Small intestine (tissue), 7 donors: Measurements from ENCODE around the gene NOS3. TPM values are rescaled to one million over a fixed set of nuclear protein-coding genes. Genes with fewer than 3 reads are reported as not detected.

Experiments
- DNase-seq, 2 donors: peaks; one replicate each; pipeline versions ENCODE4 v3.0.0 to v3.0.0-alpha.2; 2013
- FAIRE-seq: peaks from 2 replicates; lab custom pipeline; 2012; peaks lifted over from hg19 to GRCh38; lab: Jason Lieb, UNC
- H3K27ac ChIP-seq, 3 donors: one replicate each; pipeline ENCODE4 v1.5.1; 2013; ENCODE audit warnings: low read length in 2 of 3, mild to moderate bottlenecking in 2 of 3, control low read depth in 1 of 3, inconsistent platforms in 1 of 3, low read depth in 1 of 3, moderate library complexity in 1 of 3
- H3K27me3 ChIP-seq, 3 donors: one replicate each; pipeline ENCODE4 v1.6.1; 2013; ENCODE audit warnings: low read length in 3 of 3, inconsistent platforms in 1 of 3; ENCODE audit not compliant: control insufficient read depth in 3 of 3, insufficient read depth in 3 of 3
- H3K36me3 ChIP-seq, 3 donors: one replicate each; pipeline ENCODE4 v1.6.1; 2013; ENCODE audit warnings: low read length in 3 of 3, inconsistent platforms in 1 of 3, low read depth in 1 of 3, mild to moderate bottlenecking in 1 of 3, moderate library complexity in 1 of 3; ENCODE audit not compliant: control insufficient read depth in 3 of 3, insufficient read depth in 2 of 3
- H3K4me1 ChIP-seq, 3 donors: one replicate each; pipeline ENCODE4 v1.6.1; 2013; ENCODE audit warnings: low read length in 2 of 3, inconsistent platforms in 1 of 3, low read depth in 1 of 3, mild to moderate bottlenecking in 1 of 3, moderate library complexity in 1 of 3; ENCODE audit not compliant: control insufficient read depth in 3 of 3, insufficient read depth in 2 of 3
- H3K4me3 ChIP-seq, 3 donors: one replicate each; pipeline ENCODE4 v1.5.1; 2013; ENCODE audit warnings: low read length in 3 of 3, control low read depth in 1 of 3, inconsistent platforms in 1 of 3, low read depth in 1 of 3, mild to moderate bottlenecking in 1 of 3, moderate library complexity in 1 of 3
- H3K9me3 ChIP-seq, 2 donors: one replicate each; pipeline ENCODE4 v1.6.1; 2013; ENCODE audit warnings: low read depth in 1 of 2, low read length in 1 of 2; ENCODE audit not compliant: control insufficient read depth in 2 of 2, insufficient read depth in 1 of 2
- WGBS, 3 donors: extraction: QIAGEN DNeasy Blood & Tissue Kit; methylation state at CpG; one replicate each; pipeline ENCODE4 v1.1.7; 2013; 5-methylcytosine and 5-hydroxymethylcytosine counted together
- polyA plus RNA-seq, 4 donors: library from polyadenylated mRNA; stranded (reverse) in 3 of 4; unstranded in 1 of 4; fragments of 200-250 nt in 3 of 4; fragments of 120-200 nt in 1 of 4; gene quantifications; one replicate each; pipeline versions ENCODE4 v1.2.1 to v1.2.3, GENCODE V29; 2013
- donor health status: healthy with polysubstance abuse.
- donor health status: control.
- donor health status: control.
- donor health status: Bipolar disorder and iron deficiency.
- donor health status: healthy.

NOS3 gene
- polyA plus RNA-seq, 4 donors = 0.45 to 14.7 (median 4.7) TPM

DNA sequence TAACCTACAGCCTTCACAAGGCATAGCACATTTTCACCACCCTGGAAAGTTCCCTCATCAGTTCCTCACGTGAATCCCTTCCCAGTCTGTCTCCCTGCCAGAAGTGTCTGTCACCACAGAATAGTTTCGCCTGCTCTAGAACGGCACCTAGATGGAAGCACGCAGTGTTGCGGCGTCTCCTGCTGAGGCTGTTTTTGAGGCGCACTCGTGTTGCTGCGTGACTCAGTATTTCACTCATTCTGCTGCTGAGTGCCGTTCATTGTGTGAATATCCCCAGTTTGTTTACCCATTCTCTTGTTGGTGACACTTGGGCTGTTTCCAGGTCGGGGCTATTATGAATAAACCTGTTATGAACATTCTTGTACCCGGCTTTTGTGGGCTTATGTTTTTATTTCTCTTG is 12.8 kb downstream of the NOS3 start:
- no peaks in the 10 kb centered on the region for H3K27me3 ChIP-seq
- H3K4me1 ChIP-seq = peaks cover 0 to 2% (median 0%) of the 10 kb centered on the region in 3 donors
- H3K9me3 ChIP-seq = no peaks in the 10 kb centered on the region
- H3K36me3 ChIP-seq = peaks cover 0 to 2% (median 0%) of the 10 kb centered on the region in 3 donors
- H3K4me3 ChIP-seq = no peak overlapping the region
- no peak overlapping the region for H3K27ac ChIP-seq
- no peak for DNase-seq
- no peak for FAIRE-seq
- 68 to 73% (median 72%) methylated on average over 12 of the region's 12 CpGs for WGBS, 3 donors

DNA sequence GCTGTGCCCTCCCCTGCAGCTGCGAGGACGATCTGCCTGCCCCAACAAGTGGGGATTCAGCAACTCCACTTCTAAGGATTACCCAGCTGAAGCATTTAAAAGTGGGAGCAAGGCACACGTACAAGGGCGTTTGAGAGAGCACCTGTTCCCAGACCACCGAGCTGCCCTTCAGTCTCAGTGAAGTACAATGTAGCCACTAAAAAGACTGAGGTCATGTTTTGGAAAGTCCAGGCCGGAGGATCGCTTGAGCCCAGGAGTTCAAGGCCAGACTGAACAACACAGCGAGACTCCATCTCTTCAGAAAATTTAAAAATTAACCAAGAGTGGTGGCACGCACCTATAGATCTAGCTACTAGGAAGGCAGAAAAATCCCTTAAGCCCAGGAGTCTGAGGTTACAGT is 14.7 kb downstream of the NOS3 start:
- Histone ChIP-seq H3K36me3 (peaks cover 0 to 2% (median 0%) of the 10 kb centered on the region in 3 donors), H3K4me1 (peaks cover 0 to 11% (median 2%) of the 10 kb centered on the region in 3 donors), H3K27ac (no peak overlapping the region), H3K27me3 (no peaks in the 10 kb centered on the region), H3K9me3 (no peaks in the 10 kb centered on the region), H3K4me3 (no peak overlapping the region)
- no peak for FAIRE-seq
- WGBS, 3 donors = 60 to 78% (median 70%) methylated on average over 9 of the region's 9 CpGs
- no peak for DNase-seq

DNA sequence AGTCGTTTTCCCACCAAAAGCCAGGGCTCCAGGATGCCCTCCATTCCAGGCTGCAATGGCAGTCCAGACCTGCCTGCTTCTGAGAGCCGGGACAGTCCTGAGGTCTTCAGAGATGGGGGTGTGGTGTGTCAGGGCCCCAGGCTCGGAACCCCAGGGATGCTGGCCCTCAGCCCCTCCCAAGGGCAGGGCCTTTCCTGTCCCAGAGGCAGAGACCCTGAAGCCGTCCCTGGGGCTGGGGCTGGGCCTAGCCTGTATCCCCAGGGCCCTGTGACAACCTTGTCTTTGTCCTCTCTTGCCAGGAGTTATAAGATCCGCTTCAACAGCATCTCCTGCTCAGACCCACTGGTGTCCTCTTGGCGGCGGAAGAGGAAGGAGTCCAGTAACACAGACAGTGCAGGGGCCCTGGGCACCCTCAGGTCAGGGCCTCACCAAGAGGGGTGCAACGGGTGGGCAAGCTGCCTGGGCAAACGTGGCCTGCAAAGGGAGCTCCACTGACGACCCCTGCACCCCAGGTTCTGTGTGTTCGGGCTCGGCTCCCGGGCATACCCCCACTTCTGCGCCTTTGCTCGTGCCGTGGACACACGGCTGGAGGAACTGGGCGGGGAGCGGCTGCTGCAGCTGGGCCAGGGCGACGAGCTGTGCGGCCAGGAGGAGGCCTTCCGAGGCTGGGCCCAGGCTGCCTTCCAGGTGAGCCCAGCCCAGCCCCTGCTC is 15.9 kb downstream of the NOS3 start:
- no peak overlapping the region for H3K27ac ChIP-seq
- WGBS, 3 donors = 78 to 83% (median 83%) methylated on average over 22 to 23 of the region's 23 CpGs
- H3K4me3 ChIP-seq = no peak overlapping the region
- H3K4me1 ChIP-seq = peaks cover 0 to 18% (median 2%) of the 10 kb centered on the region in 3 donors
- H3K27me3 ChIP-seq = no peaks in the 10 kb centered on the region
- no peaks in the 10 kb centered on the region for H3K36me3 ChIP-seq
- FAIRE-seq (no peak), DNase-seq (no peak)
- no peaks in the 10 kb centered on the region for H3K9me3 ChIP-seq

DNA sequence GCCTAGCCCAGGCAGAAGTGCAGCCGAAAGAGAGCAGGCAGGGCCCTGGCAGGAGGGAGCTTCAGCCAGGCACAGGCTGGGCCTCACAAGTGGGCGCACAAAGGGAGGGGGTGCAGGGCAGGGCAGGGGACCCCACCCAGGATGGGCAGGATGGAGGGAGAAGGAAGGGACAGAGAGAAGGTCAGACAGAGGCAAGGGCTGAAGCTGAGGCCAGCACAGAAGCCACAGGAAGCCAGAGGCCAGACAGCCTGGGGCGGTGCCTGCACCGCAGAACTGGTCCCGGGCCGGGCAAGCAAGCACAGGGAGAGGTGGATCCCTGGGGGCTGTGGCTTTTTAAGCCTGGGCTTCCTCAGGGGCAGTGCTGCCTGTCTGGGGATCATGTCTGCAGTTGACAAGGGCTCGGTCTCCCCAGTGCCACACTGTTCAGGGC is 16.7 kb downstream of the NOS3 start:
- Histone ChIP-seq H3K4me3 (no peak overlapping the region), H3K27me3 (no peaks in the 10 kb centered on the region), H3K27ac (no peak overlapping the region), H3K9me3 (no peaks in the 10 kb centered on the region), H3K4me1 (peaks cover 0 to 22% (median 2%) of the 10 kb centered on the region in 3 donors), H3K36me3 (no peaks in the 10 kb centered on the region)
- DNase-seq (no peak), FAIRE-seq (no peak)
- 61 to 82% (median 71%) methylated on average over 7 of the region's 7 CpGs for WGBS, 3 donors

DNA sequence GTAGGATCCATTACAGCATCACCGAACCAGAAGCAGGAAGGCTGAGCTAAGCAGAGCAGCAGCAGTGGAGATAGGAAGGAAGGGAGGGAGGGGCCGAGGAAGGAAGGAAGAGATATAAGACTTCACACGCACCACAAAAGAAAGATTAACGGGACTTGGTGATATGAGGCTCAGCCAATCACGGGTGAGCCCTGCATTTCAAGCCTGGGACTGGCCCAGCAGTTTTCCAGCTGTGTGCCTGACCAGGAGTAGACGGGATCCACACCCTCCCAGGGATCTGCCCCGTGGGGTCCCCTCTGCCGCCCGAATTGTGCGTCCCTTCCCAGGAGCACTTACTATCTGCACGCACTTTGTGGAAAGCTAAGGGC is 17.3 kb downstream of the NOS3 start:
- no peaks in the 10 kb centered on the region for H3K27me3 ChIP-seq
- WGBS, 3 donors = 25 to 38% (median 36%) methylated on average over 11 of the region's 11 CpGs
- peak overlapping the region in 1 of 3 donors; percentile 37 for H3K27ac ChIP-seq
- DNase-seq = no peak
- no peaks in the 10 kb centered on the region for H3K9me3 ChIP-seq
- H3K36me3 ChIP-seq = no peaks in the 10 kb centered on the region
- peaks cover 3 to 29% (median 3%) of the 10 kb centered on the region in 3 donors for H3K4me1 ChIP-seq
- FAIRE-seq = no peak
- peak overlapping the region in 2 of 3 donors; percentile 9 to 18 for H3K4me3 ChIP-seq

DNA sequence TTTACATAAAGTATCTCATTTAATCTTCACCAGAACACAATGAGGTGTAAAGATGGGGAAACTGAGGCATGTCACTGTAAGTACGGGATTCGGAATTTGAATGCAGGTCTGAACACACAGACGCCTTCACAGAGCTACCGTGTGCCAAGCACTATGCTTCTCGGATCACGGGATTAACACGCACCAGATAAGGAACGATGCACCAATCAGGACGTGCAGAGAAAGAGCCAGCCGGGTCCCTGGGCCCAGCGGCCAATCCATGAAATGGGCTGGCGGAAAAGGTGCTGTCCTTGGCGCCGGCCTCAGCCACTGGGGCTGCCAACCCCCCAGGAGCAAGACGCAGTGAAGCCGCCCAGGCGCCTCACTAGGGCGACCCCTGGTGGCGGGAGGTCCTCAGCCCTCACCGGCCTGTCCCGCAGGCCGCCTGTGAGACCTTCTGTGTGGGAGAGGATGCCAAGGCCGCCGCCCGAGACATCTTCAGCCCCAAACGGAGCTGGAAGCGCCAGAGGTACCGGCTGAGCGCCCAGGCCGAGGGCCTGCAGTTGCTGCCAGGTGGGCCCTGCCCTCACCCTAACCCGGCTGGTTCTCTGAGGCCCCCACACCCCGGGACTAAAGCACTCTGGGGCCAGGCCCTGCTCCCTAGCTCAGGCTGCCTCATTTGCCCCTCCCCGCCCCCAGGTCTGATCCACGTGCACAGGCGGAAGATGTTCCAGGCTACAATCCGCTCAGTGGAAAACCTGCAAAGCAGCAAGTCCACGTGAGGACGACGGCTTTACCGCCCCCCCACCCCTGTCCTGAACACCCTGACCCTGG is 17.9 kb downstream of the NOS3 start:
- Histone ChIP-seq H3K27me3 (no peaks in the 10 kb centered on the region), H3K4me1 (peaks cover 3 to 32% (median 7%) of the 10 kb centered on the region in 3 donors), H3K4me3 (peak overlapping the region in 2 of 3 donors; percentile 9 to 18), H3K27ac (peak overlapping the region in 1 of 3 donors; percentile 37), H3K36me3 (no peaks in the 10 kb centered on the region), H3K9me3 (no peaks in the 10 kb centered on the region)
- peak; percentile 53 to 76 for DNase-seq
- FAIRE-seq = no peak
- WGBS, 3 donors = 47 to 51% (median 47%) methylated on average over 36 to 40 of the region's 40 CpGs

DNA sequence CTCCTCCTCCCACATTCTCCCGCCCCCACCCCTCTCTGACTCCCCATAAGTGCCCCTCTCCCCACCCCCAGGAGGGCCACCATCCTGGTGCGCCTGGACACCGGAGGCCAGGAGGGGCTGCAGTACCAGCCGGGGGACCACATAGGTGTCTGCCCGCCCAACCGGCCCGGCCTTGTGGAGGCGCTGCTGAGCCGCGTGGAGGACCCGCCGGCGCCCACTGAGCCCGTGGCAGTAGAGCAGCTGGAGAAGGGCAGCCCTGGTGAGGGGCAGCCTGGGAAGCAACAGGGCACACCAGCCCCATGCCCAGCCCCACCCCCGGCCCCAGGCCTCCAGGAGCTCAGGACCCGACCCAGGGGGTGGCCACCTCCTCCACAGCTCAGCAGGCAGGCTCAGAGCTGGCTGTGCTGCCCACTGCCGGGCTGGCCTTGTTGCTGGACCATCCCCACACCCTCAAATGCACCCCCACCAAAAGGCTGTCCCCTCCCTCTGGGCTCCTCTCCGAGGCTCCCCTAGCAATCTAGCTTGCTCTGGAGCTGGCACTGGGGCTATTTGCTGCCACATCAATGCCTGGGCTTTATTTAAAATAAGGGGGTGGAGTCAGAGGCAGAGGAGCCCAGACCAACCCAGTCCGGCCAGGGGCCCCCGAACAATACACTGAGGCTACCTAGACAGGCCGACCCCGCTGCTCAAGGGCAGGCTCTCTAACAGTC is 18.7 kb downstream of the NOS3 start:
- H3K27me3 ChIP-seq = no peaks in the 10 kb centered on the region
- H3K9me3 ChIP-seq = no peaks in the 10 kb centered on the region
- H3K36me3 ChIP-seq = peaks cover 0 to 5% (median 0%) of the 10 kb centered on the region in 3 donors
- DNase-seq (no peak), FAIRE-seq (no peak)
- no peak overlapping the region for H3K4me3 ChIP-seq
- WGBS, 3 donors = 74 to 78% (median 78%) methylated on average over 21 to 22 of the region's 22 CpGs
- H3K4me1 ChIP-seq = peaks cover 3 to 39% (median 7%) of the 10 kb centered on the region in 3 donors
- H3K27ac ChIP-seq = no peak overlapping the region

DNA sequence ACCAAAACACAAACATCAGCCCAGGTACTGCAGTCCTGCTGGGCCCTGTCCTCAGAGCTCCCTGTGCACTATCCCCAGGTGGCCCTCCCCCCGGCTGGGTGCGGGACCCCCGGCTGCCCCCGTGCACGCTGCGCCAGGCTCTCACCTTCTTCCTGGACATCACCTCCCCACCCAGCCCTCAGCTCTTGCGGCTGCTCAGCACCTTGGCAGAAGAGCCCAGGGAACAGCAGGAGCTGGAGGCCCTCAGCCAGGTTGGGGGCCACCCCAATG is 19.2 kb downstream of the NOS3 start:
- H3K4me1 ChIP-seq = peaks cover 3 to 39% (median 7%) of the 10 kb centered on the region in 3 donors

More for the DNA sequence above, 19.2 kb downstream of the NOS3 start:
- 52 to 75% (median 66%) methylated on average over 4 to 7 of the region's 7 CpGs for WGBS, 3 donors
- Histone ChIP-seq H3K27me3 (no peaks in the 10 kb centered on the region), H3K4me3 (no peak overlapping the region), H3K9me3 (no peaks in the 10 kb centered on the region), H3K36me3 (peaks cover 0 to 5% (median 0%) of the 10 kb centered on the region in 3 donors), H3K27ac (no peak overlapping the region)
- FAIRE-seq (no peak), DNase-seq (no peak)
